A549 (cell line): ENCODE measurements around the gene ICE2.

ENCODE experiments used
- CHD2 ChIP-seq: fragments of 150-350 bp; IDR thresholded peaks from 2 replicates; pipeline ENCODE4 v1.6.1; 2014; ENCODE audit warnings: low read length; ENCODE audit not compliant: partially characterized antibody
- CTCF ChIP-seq: fragments of >200 bp; sonication (Bioruptor Twin); formaldehyde crosslinking; IDR thresholded peaks from 3 replicates; pipeline ENCODE4 v1.5.1; 2016

GRCh38 chr15:60477916-60478565, 901 bp downstream of the ICE2 start:
- no peak for TF ChIP-seq CTCF
- no peak for TF ChIP-seq CHD2
